Measurements from ENCODE around the gene GNAO1.

Gene GNAO1

GRCh38 chr16:56260378-56261160, 69.3 kb downstream of the GNAO1 start:
- Mint-ChIP-seq H3K9me3 (no peaks in the 10 kb centered on the region), H3K27ac (no peak overlapping the region), H3K4me3 (no peak overlapping the region), H3K36me3 (no peaks in the 10 kb centered on the region), H3K4me1 (peaks cover 2 to 10% of the 10 kb centered on the region in 2 donors), H3K27me3 (peaks cover 4 to 12% of the 10 kb centered on the region in 2 donors)
- DNase-seq = no peak
- ATAC-seq (replicated peaks) = no peak

GRCh38 chr16:56261656-56262055, 70.4 kb downstream of the GNAO1 start:
- H3K4me3 Mint-ChIP-seq = no peak overlapping the region
- peaks cover 4% of the 10 kb centered on the region in 2 donors for H3K27me3 Mint-ChIP-seq
- ATAC-seq (replicated peaks) = no peak
- no peak overlapping the region for H3K27ac Mint-ChIP-seq
- DNase-seq = no peak
- peaks cover 2 to 10% of the 10 kb centered on the region in 2 donors for H3K4me1 Mint-ChIP-seq
- H3K36me3 Mint-ChIP-seq = no peaks in the 10 kb centered on the region
- no peaks in the 10 kb centered on the region for H3K9me3 Mint-ChIP-seq

GRCh38 chr16:56262148-56262547, 70.9 kb downstream of the GNAO1 start:
- Mint-ChIP-seq H3K36me3 (no peaks in the 10 kb centered on the region), H3K4me1 (peaks cover 2 to 10% of the 10 kb centered on the region in 2 donors), H3K27ac (peak overlapping the region; percentile 27), H3K9me3 (no peaks in the 10 kb centered on the region), H3K27me3 (peaks cover 4% of the 10 kb centered on the region in 2 donors), H3K4me3 (no peak overlapping the region)
- DNase-seq (no peak), ATAC-seq (replicated peaks) (peak; percentile 54 to 70)

- DNase-seq = no peak
- H3K27ac Mint-ChIP-seq = no peak overlapping the region
- H3K9me3 Mint-ChIP-seq = no peaks in the 10 kb centered on the region
- peaks cover 4% of the 10 kb centered on the region in 2 donors for H3K27me3 Mint-ChIP-seq
- H3K36me3 Mint-ChIP-seq = no peaks in the 10 kb centered on the region
- H3K4me1 Mint-ChIP-seq = peaks cover 2 to 10% of the 10 kb centered on the region in 2 donors
- ATAC-seq (replicated peaks) = no peak
- no peak overlapping the region for H3K4me3 Mint-ChIP-seq
Measured at GRCh38 chr16:56262551-56263245, 71.4 kb downstream of the GNAO1 start.

- H3K27me3 Mint-ChIP-seq = peaks cover 11 to 12% of the 10 kb centered on the region in 2 donors
- ATAC-seq (replicated peaks) (no peak), DNase-seq (no peak)
- H3K4me3 Mint-ChIP-seq = no peak overlapping the region
- peaks cover 2 to 10% of the 10 kb centered on the region in 2 donors for H3K4me1 Mint-ChIP-seq
- no peak overlapping the region for H3K27ac Mint-ChIP-seq
- no peaks in the 10 kb centered on the region for H3K9me3 Mint-ChIP-seq
- no peaks in the 10 kb centered on the region for H3K36me3 Mint-ChIP-seq
Measured at GRCh38 chr16:56263711-56264608, 72.7 kb downstream of the GNAO1 start.

- peaks cover 11 to 18% of the 10 kb centered on the region in 2 donors for H3K27me3 Mint-ChIP-seq
- ATAC-seq (replicated peaks) (no peak), DNase-seq (no peak)
- peaks cover 2 to 10% of the 10 kb centered on the region in 2 donors for H3K4me1 Mint-ChIP-seq
- H3K36me3 Mint-ChIP-seq = no peaks in the 10 kb centered on the region
- no peak overlapping the region for H3K4me3 Mint-ChIP-seq
- no peak overlapping the region for H3K27ac Mint-ChIP-seq
- H3K9me3 Mint-ChIP-seq = no peaks in the 10 kb centered on the region
Measured at GRCh38 chr16:56264609-56264972, 73.3 kb downstream of the GNAO1 start.

- peaks cover 2 to 10% of the 10 kb centered on the region in 2 donors for H3K4me1 Mint-ChIP-seq
- no peak for ATAC-seq (replicated peaks)
Measured at GRCh38 chr16:56265184-56265583, 73.9 kb downstream of the GNAO1 start.

GRCh38 chr16:56265746-56266145, 74.5 kb downstream of the GNAO1 start:
- H3K4me1 Mint-ChIP-seq = peaks cover 2 to 10% of the 10 kb centered on the region in 2 donors
- DNase-seq = no peak
- H3K4me3 Mint-ChIP-seq = no peak overlapping the region
- no peaks in the 10 kb centered on the region for H3K36me3 Mint-ChIP-seq
- H3K9me3 Mint-ChIP-seq = no peaks in the 10 kb centered on the region
- H3K27ac Mint-ChIP-seq = no peak overlapping the region
- no peak for ATAC-seq (replicated peaks)
- H3K27me3 Mint-ChIP-seq = peaks cover 13 to 23% of the 10 kb centered on the region in 2 donors

More at GRCh38 chr16:56265184-56265583, 73.9 kb downstream of the GNAO1 start:
- Mint-ChIP-seq H3K36me3 (no peaks in the 10 kb centered on the region), H3K27ac (no peak overlapping the region), H3K9me3 (no peaks in the 10 kb centered on the region), H3K27me3 (peaks cover 11 to 20% of the 10 kb centered on the region in 2 donors), H3K4me3 (no peak overlapping the region)
- no peak for DNase-seq

- Mint-ChIP-seq H3K27me3 (peaks cover 17 to 19% of the 10 kb centered on the region in 2 donors), H3K4me1 (peaks cover 2 to 10% of the 10 kb centered on the region in 2 donors), H3K9me3 (no peaks in the 10 kb centered on the region), H3K36me3 (no peaks in the 10 kb centered on the region), H3K4me3 (no peak overlapping the region), H3K27ac (no peak overlapping the region)
- DNase-seq (no peak), ATAC-seq (replicated peaks) (no peak)
Measured at GRCh38 chr16:56266641-56267607, 75.6 kb downstream of the GNAO1 start.

- H3K36me3 Mint-ChIP-seq = no peaks in the 10 kb centered on the region
- no peak overlapping the region for H3K4me3 Mint-ChIP-seq
- ATAC-seq (replicated peaks) (no peak), DNase-seq (no peak)
- no peaks in the 10 kb centered on the region for H3K9me3 Mint-ChIP-seq
- H3K4me1 Mint-ChIP-seq = peaks cover 0 to under 1% of the 10 kb centered on the region in 2 donors
- no peak overlapping the region for H3K27ac Mint-ChIP-seq
- peaks cover 13 to 19% of the 10 kb centered on the region in 2 donors for H3K27me3 Mint-ChIP-seq
Measured at GRCh38 chr16:56267888-56268287, 76.6 kb downstream of the GNAO1 start.

- DNase-seq (no peak), ATAC-seq (replicated peaks) (no peak)
- Mint-ChIP-seq H3K9me3 (no peaks in the 10 kb centered on the region), H3K27me3 (peaks cover 13 to 20% of the 10 kb centered on the region in 2 donors), H3K4me3 (no peak overlapping the region), H3K4me1 (no peaks in the 10 kb centered on the region), H3K27ac (no peak overlapping the region), H3K36me3 (no peaks in the 10 kb centered on the region)
Measured at GRCh38 chr16:56268799-56269198, 77.5 kb downstream of the GNAO1 start.

- H3K27me3 Mint-ChIP-seq = peaks cover 13 to 24% of the 10 kb centered on the region in 2 donors
- peaks cover 0 to 4% of the 10 kb centered on the region in 2 donors for H3K9me3 Mint-ChIP-seq
- ATAC-seq (replicated peaks) (no peak), DNase-seq (no peak)
- H3K4me3 Mint-ChIP-seq = no peak overlapping the region
- no peaks in the 10 kb centered on the region for H3K4me1 Mint-ChIP-seq
- no peaks in the 10 kb centered on the region for H3K36me3 Mint-ChIP-seq
- no peak overlapping the region for H3K27ac Mint-ChIP-seq
Measured at GRCh38 chr16:56269281-56269680, 78.0 kb downstream of the GNAO1 start.
